Myocyte (in vitro differentiated cells): ENCODE measurements around the gene CTU1. TPM values are rescaled to one million over a fixed set of nuclear protein-coding genes. Genes with fewer than 3 reads are reported as not detected.
"Not testable (repeated sequence)": the region's sequence is repeated elsewhere in the genome, so short reads cannot be mapped to it uniquely, and the experiment has no call there.

Source experiments
- DNase-seq: peaks from one replicate; pipeline ENCODE4 v3.0.0-alpha.2; 2012; ENCODE audit warnings: low read depth
- polyA plus RNA-seq: library from polyadenylated mRNA; unstranded; fragments of >200 nt; gene quantifications from one replicate; pipeline ENCODE4 v1.2.1, GENCODE V29; 2012; ENCODE audit warnings: missing spikeins
- total RNA-seq: library from RNA; depleted of rRNA; stranded (reverse); fragments of >200 nt; gene quantifications from 2 replicates; pipeline ENCODE4 v1.2.3, GENCODE V29; 2014

The CTU1 gene
- total RNA-seq = 16.2 and 17.8 TPM in 2 replicates
- 4.6 TPM for polyA plus RNA-seq

GRCh38 chr19:51108066-51108804 lies at the start of gene CTU1:
CTU1 (minus strand) TSS chr19:51108409; CDS start chr19:51104569, 3,840 bp downstream.
- DNase-seq = peak; percentile 100

- no peak for DNase-seq
Observed at GRCh38 chr19:51157265-51157664, 49.1 kb upstream of the CTU1 start.

GRCh38 chr19:51156710-51157109 lies 48.5 kb upstream of the CTU1 start:
- DNase-seq = no peak

DNA sequence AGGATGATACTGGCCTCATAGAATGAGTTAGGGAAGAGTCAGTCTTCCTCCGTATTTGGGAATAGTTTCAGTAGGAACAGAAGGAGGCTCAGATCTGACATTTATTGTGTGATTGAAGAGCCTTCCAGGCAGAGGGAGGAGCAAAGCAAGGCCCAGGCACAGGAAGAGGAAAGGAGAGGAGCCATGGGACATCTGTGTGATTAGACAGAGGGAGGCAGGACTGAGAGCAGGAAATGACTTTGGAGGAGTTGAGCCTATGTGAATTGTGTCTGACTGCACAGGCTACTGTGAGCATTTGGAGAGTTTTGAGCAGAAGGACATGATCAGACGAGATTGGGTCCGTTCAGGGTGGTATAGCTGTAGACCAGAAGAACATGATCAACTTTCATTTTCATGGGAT lies 42.4 kb upstream of the CTU1 start:
- DNase-seq = no peak

- no peak for DNase-seq
Observed at GRCh38 chr19:51148580-51148979, 40.4 kb upstream of the CTU1 start.

- no peak for DNase-seq
Observed at GRCh38 chr19:51147663-51148062, 39.5 kb upstream of the CTU1 start.

- no peak for DNase-seq
Observed at GRCh38 chr19:51146751-51147150, 38.5 kb upstream of the CTU1 start.

- no peak for DNase-seq
Observed at GRCh38 chr19:51145916-51146493, 37.8 kb upstream of the CTU1 start.

- DNase-seq = no peak
Observed at GRCh38 chr19:51144482-51145045, 36.4 kb upstream of the CTU1 start.

DNA sequence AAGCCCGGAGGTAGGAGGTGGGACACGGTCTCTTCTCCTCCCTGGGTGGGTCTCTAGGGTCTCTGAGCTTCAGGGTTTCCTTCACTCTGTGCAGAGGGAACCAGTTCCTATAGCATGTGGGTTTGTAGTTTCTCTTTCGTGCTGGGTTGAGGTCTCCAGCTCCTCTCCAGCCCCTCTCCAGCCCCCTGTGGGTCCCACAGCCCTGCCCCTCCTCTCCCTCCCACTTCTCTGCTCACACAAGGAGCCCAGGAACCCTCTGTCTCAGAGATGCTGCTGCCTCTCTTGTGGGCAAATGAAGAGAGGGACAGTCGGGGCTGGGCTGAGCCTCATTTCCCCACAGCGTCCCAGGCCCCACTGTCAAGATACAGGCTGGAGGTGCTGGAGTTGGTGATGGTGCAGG lies 35.3 kb upstream of the CTU1 start:
- no peak for DNase-seq

DNA sequence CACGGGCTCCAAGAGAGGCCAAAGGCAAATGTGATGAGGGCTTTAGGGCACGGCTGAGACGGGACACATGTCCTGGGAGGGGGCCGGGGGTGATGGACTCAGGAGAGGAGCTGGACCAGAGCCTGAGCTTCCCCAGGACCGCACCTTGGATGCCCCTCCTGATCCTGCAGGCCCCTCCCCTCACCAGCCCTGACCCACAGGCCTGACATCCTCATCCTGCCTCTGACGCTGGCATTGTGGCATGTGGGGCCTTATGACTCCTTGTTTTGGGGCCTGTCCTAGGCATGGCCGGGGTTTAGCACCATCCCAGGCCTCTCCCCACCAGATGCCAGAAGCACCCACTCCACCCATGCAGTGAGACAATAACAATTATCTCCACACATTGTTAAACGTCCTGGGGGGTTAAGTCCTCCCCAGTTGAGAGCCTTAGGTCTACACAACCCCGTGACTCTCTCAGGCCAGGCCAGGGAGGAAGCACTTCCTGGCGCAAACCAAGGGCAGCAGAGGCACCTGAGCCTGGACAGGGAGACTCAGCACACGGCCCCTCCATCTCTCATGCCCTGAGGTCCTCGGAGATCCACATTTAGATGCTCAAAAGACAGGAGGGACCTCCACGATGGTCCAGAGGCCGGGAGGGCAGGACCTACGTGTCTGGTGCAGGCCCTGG lies 34.7 kb upstream of the CTU1 start:
- not testable (repeated sequence) for DNase-seq

DNA sequence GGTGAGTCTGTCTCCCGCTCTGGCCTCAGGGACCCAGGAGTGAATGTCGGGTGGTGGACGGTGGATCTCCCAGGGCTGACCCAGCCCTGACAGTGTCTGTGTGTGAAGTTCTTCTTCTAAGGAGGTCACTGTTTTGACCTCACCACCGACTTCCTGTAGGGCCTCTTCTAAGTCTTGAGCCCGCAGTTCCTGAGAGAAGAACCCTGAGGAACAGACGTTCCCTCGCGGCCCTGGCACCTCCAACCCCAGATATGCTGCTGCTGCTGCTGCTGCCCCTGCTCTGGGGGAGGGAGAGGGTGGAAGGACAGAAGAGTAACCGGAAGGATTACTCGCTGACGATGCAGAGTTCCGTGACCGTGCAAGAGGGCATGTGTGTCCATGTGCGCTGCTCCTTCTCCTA lies 33.9 kb upstream of the CTU1 start, which contains the start of gene SIGLEC7:
Gene SIGLEC7, plus strand, starts transcription at position 183 of the 400 bp plus-strand sequence. Its CDS starts 69 bp downstream, at position 252.
- DNase-seq = no peak

GRCh38 chr19:51141181-51141580 lies 33.0 kb upstream of the CTU1 start:
- DNase-seq = no peak

GRCh38 chr19:51140441-51140840 lies 32.2 kb upstream of the CTU1 start:
- no peak for DNase-seq

DNA sequence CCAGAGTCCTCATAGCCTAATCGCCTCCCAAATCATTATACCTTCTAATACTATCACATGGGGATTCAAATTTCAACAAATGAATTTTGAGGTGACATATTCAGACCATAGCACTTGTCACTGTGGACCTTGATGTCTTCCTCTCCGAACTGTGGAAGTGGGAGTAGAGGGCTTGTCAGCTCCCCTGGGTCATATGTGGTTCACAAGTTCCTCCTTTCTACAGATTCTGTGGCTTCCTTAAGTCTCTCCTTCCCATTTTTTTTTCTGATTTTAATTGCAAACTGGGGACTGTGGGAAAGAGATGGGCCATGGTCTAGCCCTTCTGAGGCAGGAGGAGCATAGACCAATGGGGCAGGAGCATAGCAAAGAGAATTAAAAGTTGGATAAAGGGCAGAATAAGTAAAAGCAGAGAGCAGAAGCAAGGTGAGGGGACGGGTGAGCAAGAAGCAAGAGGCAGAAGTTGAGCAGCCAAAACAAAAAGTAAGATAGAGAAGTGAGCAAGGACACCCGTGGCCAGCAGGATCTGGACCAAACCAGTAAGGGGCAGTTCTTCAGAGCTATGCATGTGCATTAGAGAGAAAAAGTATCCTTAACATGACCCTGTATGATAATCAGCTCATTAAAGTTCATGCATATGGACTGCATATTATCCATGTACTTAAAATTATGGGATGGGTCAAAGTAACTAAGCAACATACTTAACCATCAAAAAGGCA lies 31.2 kb upstream of the CTU1 start:
- no peak for DNase-seq

GRCh38 chr19:51138549-51138979 lies 30.4 kb upstream of the CTU1 start:
- no peak for DNase-seq

DNA sequence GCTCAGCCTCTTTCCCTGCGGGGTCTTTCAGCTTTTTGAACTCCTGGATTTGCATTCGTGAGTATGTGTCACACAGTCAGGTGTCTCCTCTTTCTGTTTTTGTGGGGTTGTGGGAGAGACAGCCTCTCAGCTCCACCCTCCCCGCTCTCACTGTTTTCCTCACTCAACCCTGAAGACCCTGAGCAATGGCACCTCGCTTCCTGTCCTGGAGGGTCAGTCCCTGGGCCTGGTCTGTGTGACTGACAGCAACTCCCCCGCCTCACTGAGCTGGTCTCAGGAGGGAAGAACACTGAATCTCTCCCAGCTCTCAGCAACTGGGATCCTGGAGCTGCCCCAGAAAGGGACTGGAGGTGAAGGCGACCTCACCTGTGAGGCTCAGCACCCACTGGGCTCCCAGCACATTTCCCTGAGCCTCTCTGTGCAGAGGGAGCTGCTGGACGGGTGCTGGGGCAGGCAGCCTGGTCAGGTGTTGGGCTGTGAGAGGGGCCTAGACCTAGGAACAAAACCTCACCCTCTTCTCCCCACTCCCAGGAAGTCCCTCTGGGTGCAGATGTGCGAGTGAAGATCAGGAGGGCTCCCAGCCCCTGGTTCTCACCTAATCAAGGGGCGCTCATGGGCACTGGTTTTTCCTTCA lies 29.7 kb upstream of the CTU1 start:
- DNase-seq = no peak

- no peak for DNase-seq
Observed at GRCh38 chr19:51136851-51137551, 28.8 kb upstream of the CTU1 start.

- no peak for DNase-seq
Observed at GRCh38 chr19:51135986-51136762, 28.0 kb upstream of the CTU1 start.
